Left lung (tissue), 10 donors: Measurements from ENCODE around the gene FGD2. TPM values are rescaled to one million over a fixed set of nuclear protein-coding genes. Genes with fewer than 3 reads are reported as not detected.

Experiments used
- ATAC-seq: fragments of 200-7000 bp; cut with Tn5 transposase; one replicate; pipeline ENCODE4 v1.9.1; 2020; ENCODE audit warnings: moderate library complexity
- DNase-seq, 4 donors: peaks; one replicate each; pipeline ENCODE4 v3.0.0-alpha.2; 2013 to 2020
- H3K27ac ChIP-seq, 2 donors: fragments of 200-600 bp; sonication (generic) in 1 of 2; one replicate each; pipeline versions ENCODE4 v1.5.0 to v1.8.0; 2020 to 2021
- H3K27me3 ChIP-seq, 2 donors: fragments of 200-600 bp; sonication (generic) in 1 of 2; one replicate each; pipeline versions ENCODE4 v1.5.0 to v1.8.0; 2020 to 2021
- H3K36me3 ChIP-seq, 2 donors: fragments of 200-600 bp; sonication (generic) in 1 of 2; one replicate each; pipeline versions ENCODE4 v1.5.0 to v1.8.0; 2020 to 2021
- H3K4me1 ChIP-seq, 2 donors: fragments of 200-600 bp; one replicate each; pipeline ENCODE4 v1.8.0; 2021
- H3K4me3 ChIP-seq, 2 donors: fragments of 200-600 bp; sonication (generic) in 1 of 2; one replicate each; pipeline versions ENCODE4 v1.5.0 to v1.8.0; 2020 to 2021; ENCODE audit warnings: mild to moderate bottlenecking in 1 of 2
- H3K9me3 ChIP-seq, 2 donors: fragments of 200-600 bp; sonication (generic) in 1 of 2; one replicate each; pipeline versions ENCODE4 v1.5.0 to v1.8.0; 2020 to 2021
- intact Hi-C, 2 donors: fragments of 100-400 bp; cut with DNase I; formaldehyde crosslinking; loops; one replicate each; pipeline versions ENCODE4 v1.11.2 to v1.14.2; 2022
- polyA plus RNA-seq, 6 donors: library from polyadenylated mRNA; unstranded; fragments of 120-200 nt; gene quantifications; one replicate each; pipeline ENCODE4 v1.2.1, GENCODE V29; 2013; ENCODE audit not compliant: insufficient read length in 6 of 6
- total RNA-seq, 2 donors: library from RNA; stranded (reverse); fragmentation: NEBNext Ultra II Directional; extraction: Animal tissue kit (Norgen Biotek cat#: 25700); gene quantifications; one replicate each; pipeline ENCODE4 v1.2.1, GENCODE V29; 2021
- TF ChIP-seq, protein P1 (sequence below), 2 donors: fragments of 200-600 bp; sonication (generic) in 1 of 2; IDR thresholded peaks; one replicate each; pipeline versions ENCODE4 v1.5.0 to v1.8.0; 2021; ENCODE audit warnings: antibody characterized with exemption in 2 of 2
- donor health status: DM: no; HTN: yes; CAD: no.
- donor health status: DM: no; HTN: no; CAD: no.

The FGD2 gene
- total and polyA plus RNA-seq, 8 donors = 3.9 to 60.3 (median 4.7) TPM

GRCh38 chr6:37014667-37015066 is 9.2 kb downstream of the FGD2 start:
- H3K27ac ChIP-seq = no peak overlapping the region
- no peaks in the 10 kb centered on the region for H3K27me3 ChIP-seq
- TF ChIP-seq, protein P1, sequence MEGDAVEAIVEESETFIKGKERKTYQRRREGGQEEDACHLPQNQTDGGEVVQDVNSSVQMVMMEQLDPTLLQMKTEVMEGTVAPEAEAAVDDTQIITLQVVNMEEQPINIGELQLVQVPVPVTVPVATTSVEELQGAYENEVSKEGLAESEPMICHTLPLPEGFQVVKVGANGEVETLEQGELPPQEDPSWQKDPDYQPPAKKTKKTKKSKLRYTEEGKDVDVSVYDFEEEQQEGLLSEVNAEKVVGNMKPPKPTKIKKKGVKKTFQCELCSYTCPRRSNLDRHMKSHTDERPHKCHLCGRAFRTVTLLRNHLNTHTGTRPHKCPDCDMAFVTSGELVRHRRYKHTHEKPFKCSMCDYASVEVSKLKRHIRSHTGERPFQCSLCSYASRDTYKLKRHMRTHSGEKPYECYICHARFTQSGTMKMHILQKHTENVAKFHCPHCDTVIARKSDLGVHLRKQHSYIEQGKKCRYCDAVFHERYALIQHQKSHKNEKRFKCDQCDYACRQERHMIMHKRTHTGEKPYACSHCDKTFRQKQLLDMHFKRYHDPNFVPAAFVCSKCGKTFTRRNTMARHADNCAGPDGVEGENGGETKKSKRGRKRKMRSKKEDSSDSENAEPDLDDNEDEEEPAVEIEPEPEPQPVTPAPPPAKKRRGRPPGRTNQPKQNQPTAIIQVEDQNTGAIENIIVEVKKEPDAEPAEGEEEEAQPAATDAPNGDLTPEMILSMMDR (IDR thresholded peaks at IDR 0.05) = no peak
- H3K4me3 ChIP-seq = no peak overlapping the region
- no peaks in the 10 kb centered on the region for H3K9me3 ChIP-seq
- peaks cover 0 to 48% of the 10 kb centered on the region in 2 donors for H3K36me3 ChIP-seq
- no peak for ATAC-seq
- no peak for DNase-seq
- peaks cover 0 to 20% of the 10 kb centered on the region in 2 donors for H3K4me1 ChIP-seq
- intact Hi-C loops = loop anchor here in 1 of 2 donors (5.0 kb wide), 1 partner anchor 198 kb away; no protein-coding TSS in a partner anchor

DNA sequence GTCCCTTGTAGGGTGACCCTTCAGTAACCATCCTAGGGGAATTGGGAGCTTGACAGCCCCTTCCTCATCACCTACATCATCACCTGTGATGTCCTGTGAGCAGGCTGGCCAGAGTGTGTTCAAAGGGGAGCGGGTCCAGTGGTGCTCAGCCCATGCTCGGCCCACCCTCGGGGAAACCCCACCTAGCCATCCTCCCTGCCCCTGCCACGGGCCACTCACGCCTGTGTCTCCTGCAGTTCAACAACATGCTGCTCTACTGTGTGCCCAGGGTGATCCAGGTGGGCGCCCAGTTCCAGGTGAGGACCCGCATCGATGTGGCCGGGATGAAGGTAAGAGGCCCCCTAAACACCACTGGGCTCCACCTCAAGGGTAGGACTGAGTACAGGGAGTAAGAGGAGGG is 10.1 kb downstream of the FGD2 start:
- ATAC-seq (no peak), DNase-seq (peak in 1 of 4 donors; percentile 68)
- intact Hi-C loops = loop anchor here in 1 of 2 donors (5.0 kb wide), 1 partner anchor 197 kb away; no protein-coding TSS in a partner anchor
- Histone ChIP-seq H3K9me3 (no peaks in the 10 kb centered on the region), H3K4me1 (peaks cover 0 to 16% of the 10 kb centered on the region in 2 donors), H3K27ac (no peak overlapping the region), H3K27me3 (no peaks in the 10 kb centered on the region), H3K4me3 (no peak overlapping the region), H3K36me3 (peaks cover 0 to 50% of the 10 kb centered on the region in 2 donors)
- TF ChIP-seq, protein P1 (IDR thresholded peaks at IDR 0.05) = no peak

GRCh38 chr6:37016995-37017394 is 11.5 kb downstream of the FGD2 start:
- intact Hi-C loops = loop anchor here in 1 of 2 donors (5.0 kb wide), 1 partner anchor 195 kb away; no protein-coding TSS in a partner anchor
- peaks cover 0 to 41% of the 10 kb centered on the region in 2 donors for H3K36me3 ChIP-seq
- TF ChIP-seq, protein P1 (IDR thresholded peaks at IDR 0.05) = no peak
- ATAC-seq (no peak), DNase-seq (no peak)
- H3K9me3 ChIP-seq = no peaks in the 10 kb centered on the region
- H3K27ac ChIP-seq = no peak overlapping the region
- no peaks in the 10 kb centered on the region for H3K27me3 ChIP-seq
- H3K4me1 ChIP-seq = peaks cover 0 to 20% of the 10 kb centered on the region in 2 donors
- no peak overlapping the region for H3K4me3 ChIP-seq

DNA sequence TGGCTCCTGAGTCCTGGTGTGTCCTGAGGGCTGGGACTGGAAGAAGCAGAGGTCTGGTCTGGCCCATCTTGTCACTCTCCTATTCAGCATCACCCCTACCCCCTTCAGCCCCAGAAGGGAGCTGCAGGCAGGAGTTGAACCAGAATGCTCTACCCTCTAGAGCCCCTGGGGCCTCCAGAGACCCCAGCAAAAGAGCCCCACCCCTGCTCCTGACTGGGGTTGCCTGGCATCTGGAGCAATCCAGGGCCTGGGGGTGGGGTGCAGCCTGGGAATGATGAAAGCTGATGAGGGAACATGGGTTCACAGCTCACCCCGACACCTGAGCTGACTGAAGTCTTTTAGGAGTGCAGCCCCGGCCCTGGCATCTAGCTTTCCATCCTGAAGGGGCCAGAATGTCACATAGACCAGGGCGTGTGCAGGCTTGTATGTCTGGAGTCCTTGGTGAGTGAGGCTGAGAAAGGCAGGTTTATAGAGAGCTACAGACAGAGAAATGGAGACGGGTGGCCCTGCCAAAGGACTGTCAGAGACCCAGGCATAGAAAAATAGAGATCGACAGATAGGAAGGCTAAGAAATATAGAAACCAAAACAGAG is 12.2 kb downstream of the FGD2 start:
- no peak for ATAC-seq
- no peaks in the 10 kb centered on the region for H3K27me3 ChIP-seq
- DNase-seq = peak in 1 of 4 donors; percentile 44
- intact Hi-C loops = loop anchor here in 1 of 2 donors (2.0 to 5.0 kb wide), 2 partner anchors 195 to 251 kb away; no protein-coding TSS in a partner anchor
- TF ChIP-seq, protein P1 (IDR thresholded peaks at IDR 0.05) = no peak
- peaks cover 0 to 48% of the 10 kb centered on the region in 2 donors for H3K36me3 ChIP-seq
- H3K4me3 ChIP-seq = no peak overlapping the region
- H3K4me1 ChIP-seq = peaks cover 0 to 22% of the 10 kb centered on the region in 2 donors
- H3K27ac ChIP-seq = peak overlapping the region in 1 of 2 donors; percentile 50
- H3K9me3 ChIP-seq = no peaks in the 10 kb centered on the region
